ENCODE measurements around the gene RP9.

The RP9 gene

DNA sequence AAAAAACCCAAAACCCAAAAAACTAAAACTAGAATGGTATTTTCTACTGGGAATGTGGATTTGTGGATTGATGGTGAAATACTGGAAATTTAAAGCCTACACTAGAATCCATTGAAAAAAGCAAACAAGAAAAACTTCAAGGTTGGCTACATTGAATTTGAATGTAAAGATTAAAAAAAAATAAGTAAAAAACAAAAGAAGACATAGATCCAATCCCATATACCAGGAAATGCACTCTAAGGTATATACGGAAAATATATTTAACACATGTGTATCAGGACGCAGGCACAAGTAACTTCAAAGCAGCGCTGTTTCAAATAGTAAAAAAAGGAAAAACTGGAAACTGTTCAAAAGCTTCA is 19.4 kb upstream of the RP9 start:
- DNase-seq (ENCODE audit: low read depth), result no peak
- H3K4me3 ChIP-seq (ENCODE audit: low read depth, low read length), result peak overlapping the region; percentile 86
- TF ChIP-seq, protein P1, sequence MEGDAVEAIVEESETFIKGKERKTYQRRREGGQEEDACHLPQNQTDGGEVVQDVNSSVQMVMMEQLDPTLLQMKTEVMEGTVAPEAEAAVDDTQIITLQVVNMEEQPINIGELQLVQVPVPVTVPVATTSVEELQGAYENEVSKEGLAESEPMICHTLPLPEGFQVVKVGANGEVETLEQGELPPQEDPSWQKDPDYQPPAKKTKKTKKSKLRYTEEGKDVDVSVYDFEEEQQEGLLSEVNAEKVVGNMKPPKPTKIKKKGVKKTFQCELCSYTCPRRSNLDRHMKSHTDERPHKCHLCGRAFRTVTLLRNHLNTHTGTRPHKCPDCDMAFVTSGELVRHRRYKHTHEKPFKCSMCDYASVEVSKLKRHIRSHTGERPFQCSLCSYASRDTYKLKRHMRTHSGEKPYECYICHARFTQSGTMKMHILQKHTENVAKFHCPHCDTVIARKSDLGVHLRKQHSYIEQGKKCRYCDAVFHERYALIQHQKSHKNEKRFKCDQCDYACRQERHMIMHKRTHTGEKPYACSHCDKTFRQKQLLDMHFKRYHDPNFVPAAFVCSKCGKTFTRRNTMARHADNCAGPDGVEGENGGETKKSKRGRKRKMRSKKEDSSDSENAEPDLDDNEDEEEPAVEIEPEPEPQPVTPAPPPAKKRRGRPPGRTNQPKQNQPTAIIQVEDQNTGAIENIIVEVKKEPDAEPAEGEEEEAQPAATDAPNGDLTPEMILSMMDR (conservative IDR thresholded peaks at IDR 0.05; ENCODE audit: low read depth, low read length), result no peak

DNA sequence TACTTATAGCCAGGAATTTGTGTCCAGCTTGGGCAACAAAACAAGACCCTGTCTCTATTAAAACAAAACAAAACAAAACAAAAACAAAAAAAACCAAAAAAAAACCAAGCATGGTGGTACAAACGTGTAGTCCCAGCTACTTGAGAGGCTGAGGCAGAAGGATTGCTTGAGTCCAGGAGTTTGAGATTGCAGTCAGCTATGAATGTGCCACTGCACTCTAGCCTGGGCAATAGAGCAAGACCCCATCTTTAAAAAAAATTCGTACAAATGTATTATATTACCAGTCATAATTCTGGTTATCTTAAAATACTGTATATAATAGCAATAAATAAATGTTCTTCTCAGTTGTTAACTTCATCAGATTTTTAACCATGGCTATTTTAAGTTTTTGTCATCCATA is 17.9 kb upstream of the RP9 start:
- no peak for DNase-seq (ENCODE audit: low read depth)
- TF ChIP-seq, protein P1 (conservative IDR thresholded peaks at IDR 0.05; ENCODE audit: low read depth, low read length), result no peak
- H3K4me3 ChIP-seq (ENCODE audit: low read depth, low read length), result no peak overlapping the region

DNA sequence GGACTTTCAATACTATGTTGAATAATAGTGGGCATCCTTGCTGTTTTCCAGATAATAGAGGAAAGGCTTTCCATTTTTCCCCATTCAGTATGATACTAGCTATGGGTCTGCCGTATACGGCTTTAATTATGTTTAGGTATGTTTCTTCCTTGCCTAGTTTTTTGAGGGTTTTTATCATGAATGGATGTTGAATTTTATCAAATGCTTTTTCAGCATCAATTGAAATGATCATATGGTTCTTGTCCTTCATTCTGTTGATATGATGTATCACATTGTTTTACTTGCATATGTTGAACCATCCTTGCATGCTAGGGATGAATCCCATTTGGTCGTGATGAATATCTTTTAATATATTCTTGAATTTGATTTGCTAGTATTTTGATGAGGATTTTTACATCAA is 9.2 kb upstream of the RP9 start:
- DNase-seq (ENCODE audit: low read depth), result no peak
- H3K4me3 ChIP-seq (ENCODE audit: low read depth, low read length), result no peak overlapping the region
- TF ChIP-seq, protein P1 (conservative IDR thresholded peaks at IDR 0.05; ENCODE audit: low read depth, low read length), result no peak

DNA sequence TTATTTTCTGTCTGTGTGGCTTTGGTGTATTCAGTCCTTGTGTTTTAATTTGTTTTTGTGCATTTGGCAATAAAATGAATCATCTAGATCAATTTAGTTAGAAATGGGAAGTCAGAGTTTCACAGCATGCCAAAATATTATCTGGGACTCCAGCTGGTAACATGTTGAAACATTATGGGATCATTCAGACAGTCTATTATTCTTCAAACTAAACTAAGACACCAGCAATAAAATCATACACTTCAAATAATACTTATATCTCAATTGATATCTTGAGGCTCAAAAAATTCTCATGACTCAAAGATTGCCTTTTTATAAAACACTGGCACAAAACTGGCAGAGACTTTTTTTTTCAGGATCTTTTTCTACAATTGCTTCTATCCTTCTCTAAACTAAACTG is 5.8 kb upstream of the RP9 start:
- no peak overlapping the region for H3K4me3 ChIP-seq (ENCODE audit: low read depth, low read length)
- no peak for DNase-seq (ENCODE audit: low read depth)
- TF ChIP-seq, protein P1 (conservative IDR thresholded peaks at IDR 0.05; ENCODE audit: low read depth, low read length), result no peak

DNA sequence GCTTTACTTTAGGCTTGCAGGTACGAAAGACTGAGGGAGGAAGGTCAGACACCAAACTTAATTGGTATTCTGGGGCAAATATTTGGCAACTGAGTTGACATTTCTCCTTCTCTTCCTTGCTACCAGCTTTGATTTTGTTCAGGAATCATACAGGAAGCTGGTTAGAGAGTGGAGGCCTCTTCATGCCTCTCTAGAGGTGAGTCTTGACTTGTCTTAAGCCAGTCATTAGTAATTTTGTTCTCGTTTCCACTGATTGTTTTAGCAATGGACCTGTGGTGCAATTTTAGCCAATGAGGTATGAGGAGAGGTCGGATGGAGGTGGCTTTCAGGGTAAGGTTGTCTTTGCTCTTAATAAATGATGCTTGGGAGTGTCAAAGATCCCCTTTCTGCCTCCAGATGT is 2.4 kb upstream of the RP9 start:
- TF ChIP-seq, protein P1 (conservative IDR thresholded peaks at IDR 0.05; ENCODE audit: low read depth, low read length), result no peak
- DNase-seq (ENCODE audit: low read depth), result no peak
- no peak overlapping the region for H3K4me3 ChIP-seq (ENCODE audit: low read depth, low read length)

DNA sequence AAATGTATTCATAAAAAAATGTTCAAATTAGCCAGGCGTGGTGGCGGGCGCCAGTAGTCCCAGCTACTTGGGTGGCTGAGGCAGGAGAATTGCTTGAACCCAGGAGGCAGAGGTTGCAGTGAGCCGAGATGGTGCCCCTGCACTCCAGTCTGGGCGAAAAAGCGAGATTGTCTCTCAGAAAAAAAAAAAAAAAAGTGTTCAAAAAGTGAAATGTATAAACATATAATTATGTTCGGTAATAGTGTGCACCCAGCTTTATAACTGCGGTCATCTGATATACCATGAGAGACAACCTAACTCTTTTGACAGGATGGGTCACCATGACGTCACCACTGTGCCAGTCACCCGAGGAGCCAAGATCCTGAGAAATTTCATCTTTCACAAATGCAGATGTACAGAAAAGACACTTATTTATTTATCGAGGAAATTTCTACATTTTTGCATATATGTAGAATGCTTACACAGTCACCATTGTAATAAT is 594 bp upstream of the RP9 start:
- DNase-seq (ENCODE audit: low read depth), result peak; percentile 15
- H3K4me3 ChIP-seq (ENCODE audit: low read depth, low read length), result peak overlapping the region; percentile 78
- TF ChIP-seq, protein P1 (conservative IDR thresholded peaks at IDR 0.05; ENCODE audit: low read depth, low read length), result no peak

DNA sequence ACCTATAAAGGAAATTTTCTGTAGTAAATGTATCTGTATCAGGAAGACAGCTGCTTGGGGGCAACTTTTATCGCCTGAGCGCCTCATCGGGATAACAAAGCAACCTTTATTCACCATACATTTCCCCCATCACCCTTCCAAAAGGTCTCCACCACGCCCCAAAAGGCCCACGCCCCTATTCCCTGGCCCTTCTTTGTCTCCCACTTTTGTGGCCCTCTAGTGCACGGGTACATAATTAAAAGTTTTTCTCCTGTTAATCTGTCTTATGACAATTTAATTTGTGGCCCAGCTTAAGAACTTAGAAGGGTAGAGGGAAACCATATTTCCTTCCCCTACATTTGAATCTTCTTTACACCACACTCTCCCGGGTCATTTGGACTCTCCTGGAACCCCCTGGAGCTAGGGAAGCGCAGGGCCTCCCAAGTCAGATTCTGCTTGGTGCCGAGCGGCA is 625 bp downstream of the RP9 start:
- TF ChIP-seq, protein P1 (conservative IDR thresholded peaks at IDR 0.05; ENCODE audit: low read depth, low read length), result peak; percentile 14
- DNase-seq (ENCODE audit: low read depth), result no peak
- peak overlapping the region; percentile 78 for H3K4me3 ChIP-seq (ENCODE audit: low read depth, low read length)

Measured in choroid plexus epithelial cell (primary cell).